Hypothalamus (tissue), 51 donors: Measurements from ENCODE around the gene TIMM8B.
"Not testable (repeated sequence)": the region's sequence is repeated elsewhere in the genome, so short reads cannot be mapped to it uniquely, and the experiment has no call there.

Experiments
- DNase-seq, 51 donors: peaks; one replicate each; lab custom pipeline; 2025; lab: John Stamatoyannopoulos, UW

The TIMM8B gene

DNA sequence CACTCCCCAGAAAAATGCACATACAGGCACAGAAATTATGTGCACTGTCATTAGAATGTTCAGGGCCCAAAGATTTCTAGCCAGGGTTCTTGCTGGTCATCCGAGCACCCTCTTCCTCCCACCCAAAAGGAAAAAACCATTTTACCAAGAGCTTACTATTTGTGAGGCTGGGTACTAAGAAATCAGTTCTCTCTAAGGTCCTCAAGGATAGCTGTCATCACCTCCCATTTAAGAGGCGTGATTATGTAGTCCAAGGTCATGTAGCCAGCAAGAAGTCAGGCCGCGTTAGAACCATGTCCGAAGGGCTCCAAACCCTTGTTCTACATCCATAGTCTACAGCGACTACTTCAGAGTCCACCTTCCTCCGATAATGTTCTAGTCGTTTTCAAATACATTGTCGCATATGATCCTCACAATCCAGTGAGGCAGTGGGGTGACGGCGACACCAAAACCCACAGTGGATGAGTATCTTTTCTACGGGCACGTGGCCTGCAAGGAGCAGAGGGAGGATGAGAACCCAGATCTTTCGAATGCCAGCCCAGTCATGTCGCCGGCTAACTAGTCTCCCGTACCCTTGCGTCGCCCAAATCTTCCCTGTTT is 634 bp downstream of the TIMM8B start:
- DNase-seq: peak in 10 of 51 donors; percentile 7 to 69 (median 35)

DNA sequence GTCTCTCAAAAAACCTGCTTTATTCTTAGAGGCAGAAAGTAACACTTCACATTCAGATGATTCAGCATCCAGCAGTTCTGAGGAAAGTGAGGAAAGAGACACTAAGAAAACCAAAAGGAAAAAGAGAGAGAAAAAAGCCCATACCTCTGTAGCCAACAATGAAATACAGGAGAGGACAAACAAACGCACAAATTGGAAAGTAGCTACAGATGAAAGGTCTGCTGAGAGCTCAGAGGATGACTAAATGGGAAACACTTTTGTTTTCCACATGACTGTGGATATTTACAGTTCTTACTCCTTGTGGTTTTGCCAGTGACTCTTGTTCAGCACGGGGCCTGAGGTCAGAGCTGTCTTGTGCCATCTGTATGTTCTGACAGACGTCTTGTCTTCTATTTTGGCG is 3.8 kb downstream of the TIMM8B start:
- DNase-seq: no peak

- peak; percentile 27 to 97 (median 69) for DNase-seq
Observed at GRCh38 chr11:112073941-112074811, 12.4 kb downstream of the TIMM8B start, which contains the start of the genes NKAPD1 and PIH1D2. NKAPD1 (plus strand) TSS chr11:112074299; CDS start chr11:112075575, 1,276 bp downstream. PIH1D2 (minus strand) TSS chr11:112074017; CDS start chr11:112073174, 843 bp downstream.

DNA sequence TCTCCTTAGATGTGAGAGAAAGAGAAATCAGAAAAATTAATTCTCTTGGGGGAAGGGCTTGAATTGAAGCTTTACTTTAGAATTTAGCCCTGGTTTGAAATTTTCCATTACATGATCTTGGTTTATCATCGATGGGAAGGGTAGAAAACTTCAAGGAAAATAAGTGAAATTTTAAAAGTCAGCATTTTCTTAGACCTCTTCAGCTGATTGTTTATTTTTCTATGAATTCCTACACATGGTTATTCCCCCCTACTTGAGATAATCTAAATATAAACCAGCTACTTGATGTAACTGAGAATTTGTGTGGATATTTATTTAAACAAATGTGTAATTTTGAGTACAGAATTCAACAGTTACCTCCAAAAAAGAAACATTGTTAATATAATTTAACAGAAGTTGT is 23.6 kb downstream of the TIMM8B start:
- DNase-seq: no peak

- no peak for DNase-seq
Observed at GRCh38 chr11:112058103-112058502, 28.5 kb downstream of the TIMM8B start.

DNA sequence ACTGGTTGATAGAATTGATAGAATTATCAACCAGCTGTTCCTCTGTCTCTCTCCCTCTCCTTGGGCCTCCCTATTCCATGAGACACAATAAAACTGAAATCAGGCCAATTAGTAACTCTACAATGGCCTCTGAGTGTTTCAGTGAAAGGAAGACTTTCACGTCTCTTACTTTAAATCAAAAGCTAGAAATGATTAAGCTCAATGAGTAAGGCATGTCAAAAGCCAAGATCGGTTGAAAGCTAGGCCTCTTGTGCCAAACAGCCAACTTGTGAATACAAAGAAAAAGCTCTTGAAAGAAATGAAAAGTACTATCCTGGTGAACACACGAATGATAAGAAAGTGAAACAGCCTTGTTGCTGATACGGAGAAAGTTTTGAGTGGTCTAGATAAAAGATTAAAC is 29.4 kb downstream of the TIMM8B start:
- no peak for DNase-seq

GRCh38 chr11:112051768-112052167 is 34.8 kb downstream of the TIMM8B start:
- DNase-seq: no peak

- no peak for DNase-seq
Observed at GRCh38 chr11:112050721-112051120, 35.8 kb downstream of the TIMM8B start.

GRCh38 chr11:112049777-112050176 is 36.8 kb downstream of the TIMM8B start:
- no peak for DNase-seq

- DNase-seq: not testable (repeated sequence)
Observed at GRCh38 chr11:112048256-112048655, 38.3 kb downstream of the TIMM8B start.

GRCh38 chr11:112046647-112047046 is 39.9 kb downstream of the TIMM8B start:
- DNase-seq: not testable (repeated sequence)

- DNase-seq: no peak
Observed at GRCh38 chr11:112044961-112045360, 41.6 kb downstream of the TIMM8B start.

GRCh38 chr11:112042961-112043304 is 43.6 kb downstream of the TIMM8B start:
- DNase-seq: no peak

- DNase-seq: no peak
Observed at GRCh38 chr11:112042161-112042960, 44.2 kb downstream of the TIMM8B start.

DNA sequence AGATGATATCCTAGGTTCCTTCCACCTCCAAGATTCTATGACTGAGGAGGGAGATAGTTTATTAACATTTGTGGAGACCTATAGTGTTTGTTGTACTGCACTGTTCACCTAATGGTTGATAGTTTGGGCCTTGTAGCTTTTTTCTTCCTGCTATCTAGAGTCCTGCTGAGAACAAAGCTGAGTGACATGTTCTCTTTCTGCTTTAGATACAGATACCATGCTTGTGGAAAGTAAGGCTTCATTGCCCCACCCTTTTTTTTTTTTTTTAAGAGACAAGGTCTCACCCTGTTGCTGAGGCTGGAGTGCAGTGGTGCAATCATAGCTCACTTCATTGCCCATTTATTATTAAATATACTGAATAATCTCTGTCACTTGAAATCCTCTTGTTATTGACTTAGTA is 49.0 kb downstream of the TIMM8B start:
- DNase-seq: no peak
